Measurements from ENCODE around the gene ABHD17C. TPM values are rescaled to one million over a fixed set of nuclear protein-coding genes. Genes with fewer than 3 reads are reported as not detected.

Gene ABHD17C
- 0.58 and 8.7 TPM in 2 replicates for total RNA-seq

GRCh38 chr15:80695099-80695910, at the start of gene ABHD17C:
TSS of gene ABHD17C (plus strand) at chr15:80695310. CDS start at chr15:80695430, 120 bp downstream.

GRCh38 chr15:80778964-80779657, 84.0 kb downstream of the ABHD17C start, which contains the start of gene CEMIP:
TSS of gene CEMIP (plus strand) at chr15:80779370. CDS start at chr15:80873880, 94,510 bp downstream.

Other genes with a start within 250 kb of the ABHD17C start
- 1.4 and 3.0 TPM in 2 replicates for gene CEMIP, start 84.1 kb downstream of the ABHD17C start, total RNA-seq